HT1080 (cell line): ENCODE data around the gene DGKA. TPM values are rescaled to one million over a fixed set of nuclear protein-coding genes. Genes with fewer than 3 reads are reported as not detected.
"Not testable (repeated sequence)": the region's sequence is repeated elsewhere in the genome, so short reads cannot be mapped to it uniquely, and the experiment has no call there.

Experiments
- DNase-seq: peaks from one replicate; pipeline ENCODE4 v3.0.0-alpha.2; 2015; ENCODE audit warnings: low read depth
- total RNA-seq: library from RNA; depleted of rRNA; stranded (reverse); fragments of >200 nt; shearing (Covaris generic); gene quantifications from 2 replicates; pipeline ENCODE4 v1.2.3, GENCODE V29; 2014

Gene DGKA
- total RNA-seq, 1 experiment from 2014 or later, result 49.6 TPM

DNA sequence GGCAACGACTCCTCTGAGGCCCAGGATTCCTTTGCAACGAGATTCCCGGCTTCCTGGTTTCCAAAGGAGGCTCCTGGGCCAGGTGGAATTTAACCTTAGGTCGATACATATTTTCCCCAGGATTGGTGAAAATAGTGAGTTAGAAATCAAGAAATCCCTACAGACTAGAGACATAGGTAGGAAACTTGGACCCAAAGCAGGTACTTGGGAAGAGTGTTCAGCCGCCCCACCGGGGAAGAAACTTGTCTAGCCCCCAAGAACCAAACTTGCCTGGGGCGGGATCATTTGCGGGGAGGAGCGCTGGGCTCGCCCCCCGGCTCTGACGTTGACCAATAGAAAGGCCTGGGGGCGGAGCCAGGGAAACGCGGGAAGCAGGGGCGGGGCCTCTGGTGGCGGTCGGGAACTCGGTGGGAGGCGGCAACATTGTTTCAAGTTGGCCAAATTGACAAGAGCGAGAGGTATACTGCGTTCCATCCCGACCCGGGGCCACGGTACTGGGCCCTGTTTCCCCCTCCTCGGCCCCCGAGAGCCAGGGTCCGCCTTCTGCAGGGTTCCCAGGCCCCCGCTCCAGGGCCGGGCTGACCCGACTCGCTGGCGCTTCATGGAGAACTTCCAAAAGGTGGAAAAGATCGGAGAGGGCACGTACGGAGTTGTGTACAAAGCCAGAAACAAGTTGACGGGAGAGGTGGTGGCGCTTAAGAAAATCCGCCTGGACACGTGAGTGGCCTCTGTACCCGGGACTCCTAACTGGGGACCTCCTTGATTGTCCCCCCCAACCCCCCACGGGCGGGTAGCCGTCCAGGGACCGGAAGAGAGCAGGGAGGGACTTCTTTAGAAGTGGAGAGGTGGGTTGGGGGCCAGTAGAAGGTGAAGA, 35.7 kb downstream of the DGKA start, which contains the start of gene CDK2:
Gene CDK2, plus strand, starts transcription at position 423 of the 874 bp plus-strand sequence. Its CDS starts 179 bp downstream, at position 602.
- DNase-seq, result peak; percentile 79

DNA sequence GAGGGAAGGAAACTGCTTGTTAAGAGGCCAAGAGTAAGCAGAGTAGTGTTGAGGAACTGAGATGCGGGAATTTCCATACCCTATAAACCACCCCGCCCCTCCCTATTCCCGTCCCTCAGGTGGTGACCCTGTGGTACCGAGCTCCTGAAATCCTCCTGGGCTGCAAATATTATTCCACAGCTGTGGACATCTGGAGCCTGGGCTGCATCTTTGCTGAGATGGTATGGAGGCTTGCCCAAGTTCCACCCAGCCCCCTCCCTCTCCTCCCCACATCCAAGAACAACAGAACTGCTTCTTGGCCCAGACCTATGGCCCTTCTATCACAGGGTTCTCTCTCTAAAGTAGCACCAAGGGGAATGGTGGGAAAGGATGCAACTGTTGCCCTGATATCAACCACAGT, 38.4 kb downstream of the DGKA start:
- no peak for DNase-seq

DNA sequence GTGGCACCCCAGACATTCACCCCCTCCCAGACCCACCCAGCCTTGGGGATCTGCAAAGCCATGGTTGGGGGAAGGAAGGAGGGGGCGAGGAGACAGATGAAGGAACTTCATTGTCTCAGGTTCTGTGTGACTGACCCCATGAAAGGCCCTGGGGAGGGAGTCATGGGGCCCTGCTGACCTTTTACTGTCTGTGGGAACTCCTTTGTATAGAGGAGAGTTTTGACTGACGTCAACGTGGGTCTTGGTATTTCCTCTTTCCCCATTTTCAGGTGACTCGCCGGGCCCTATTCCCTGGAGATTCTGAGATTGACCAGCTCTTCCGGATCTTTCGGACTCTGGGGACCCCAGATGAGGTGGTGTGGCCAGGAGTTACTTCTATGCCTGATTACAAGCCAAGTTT, 39.8 kb downstream of the DGKA start:
- DNase-seq, result peak; percentile 81

DNA sequence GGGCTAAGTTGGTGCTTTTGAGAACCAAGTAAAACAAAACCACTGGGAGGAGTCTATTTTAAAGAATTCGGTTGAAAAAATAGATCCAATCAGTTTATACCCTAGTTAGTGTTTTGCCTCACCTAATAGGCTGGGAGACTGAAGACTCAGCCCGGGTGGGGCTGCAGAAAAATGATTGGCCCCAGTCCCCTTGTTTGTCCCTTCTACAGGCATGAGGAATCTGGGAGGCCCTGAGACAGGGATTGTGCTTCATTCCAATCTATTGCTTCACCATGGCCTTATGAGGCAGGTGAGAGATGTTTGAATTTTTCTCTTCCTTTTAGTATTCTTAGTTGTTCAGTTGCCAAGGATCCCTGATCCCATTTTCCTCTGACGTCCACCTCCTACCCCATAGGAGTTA, 41.1 kb downstream of the DGKA start:
- peak; percentile 83 for DNase-seq

DNA sequence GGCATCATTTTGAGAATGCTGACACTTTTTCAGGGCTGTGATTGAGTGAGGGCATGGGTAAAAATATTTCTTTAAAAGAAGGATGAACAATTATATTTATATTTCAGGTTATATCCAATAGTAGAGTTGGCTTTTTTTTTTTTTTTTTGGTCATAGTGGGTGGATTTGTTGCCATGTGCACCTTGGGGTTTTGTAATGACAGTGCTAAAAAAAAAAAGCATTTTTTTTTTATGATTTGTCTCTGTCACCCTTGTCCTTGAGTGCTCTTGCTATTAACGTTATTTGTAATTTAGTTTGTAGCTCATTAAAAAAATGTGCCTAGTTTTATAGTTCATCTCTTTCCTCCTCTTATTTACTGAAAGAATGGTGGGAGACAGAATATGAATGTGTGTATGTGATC, 41.5 kb downstream of the DGKA start:
- no peak for DNase-seq

DNA sequence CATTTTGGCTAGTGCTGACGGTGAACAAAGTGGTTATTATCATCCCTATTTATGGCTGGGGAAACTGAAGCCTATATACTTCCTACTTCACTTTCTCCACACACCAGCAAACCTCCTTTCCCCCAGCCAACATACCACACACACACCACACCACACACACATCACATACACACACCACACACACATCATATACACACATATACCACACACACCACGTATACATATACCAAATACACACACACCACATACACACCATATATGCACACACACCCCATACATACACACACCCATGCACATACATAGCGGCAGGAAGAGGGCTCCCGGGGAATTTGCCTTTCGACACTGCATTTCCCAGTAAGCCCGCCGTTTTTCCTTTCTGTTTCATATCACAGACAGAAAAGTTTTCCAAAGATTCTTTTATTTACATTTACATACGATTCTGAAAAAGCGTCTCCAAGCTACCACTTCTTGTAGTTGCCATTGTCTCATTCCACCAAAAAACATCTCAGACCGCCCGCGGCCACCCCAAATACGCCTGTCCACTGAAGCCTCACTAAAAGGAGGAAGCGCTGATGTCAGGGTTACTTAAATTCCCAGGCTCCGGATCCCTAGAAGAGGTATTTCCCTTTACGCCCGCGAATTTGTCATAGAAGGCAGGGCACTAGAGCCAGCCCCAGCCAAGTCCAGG, 42.1 kb downstream of the DGKA start:
- DNase-seq, result no peak

DNA sequence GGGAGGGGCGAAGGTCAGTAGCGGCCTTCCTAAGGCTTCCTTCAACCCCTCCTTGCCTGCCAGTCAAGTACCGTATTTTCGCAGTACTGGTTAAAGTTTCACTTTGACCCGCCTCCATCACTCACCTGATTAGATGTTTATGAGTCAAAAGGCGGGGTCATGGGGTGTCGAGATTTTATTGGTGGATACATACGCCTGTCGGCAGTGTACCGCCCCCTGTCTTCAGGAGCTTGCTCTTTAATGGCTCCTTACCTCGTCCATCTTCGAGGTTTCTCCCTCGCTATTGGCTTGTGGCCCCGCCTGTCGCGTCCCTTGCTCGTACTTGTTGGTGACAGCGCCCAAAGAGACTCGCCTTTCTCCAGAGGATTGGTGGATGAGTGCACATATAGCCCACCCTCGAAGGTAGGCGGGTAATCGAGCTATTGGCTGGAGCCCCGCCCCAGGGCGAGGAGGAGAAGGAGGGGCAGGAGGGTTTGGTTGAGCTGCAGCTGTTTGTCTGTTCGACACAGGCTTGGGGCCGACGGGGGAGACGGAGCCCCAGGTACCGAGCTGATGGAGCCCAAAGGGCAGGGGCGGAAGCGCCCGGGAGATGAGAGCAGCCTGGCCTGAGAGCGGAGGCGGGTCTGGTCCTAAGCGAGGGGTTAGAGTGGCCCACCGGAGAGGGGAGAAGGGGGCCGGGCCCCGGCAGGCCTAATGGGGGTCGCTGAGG, 42.8 kb downstream of the DGKA start, which contains the start of gene RAB5B:
Gene RAB5B, plus strand, starts transcription at position 480 of the 709 bp plus-strand sequence. CDS start 12,883 bp downstream, outside the sequence.
- DNase-seq, result peak; percentile 100

DNA sequence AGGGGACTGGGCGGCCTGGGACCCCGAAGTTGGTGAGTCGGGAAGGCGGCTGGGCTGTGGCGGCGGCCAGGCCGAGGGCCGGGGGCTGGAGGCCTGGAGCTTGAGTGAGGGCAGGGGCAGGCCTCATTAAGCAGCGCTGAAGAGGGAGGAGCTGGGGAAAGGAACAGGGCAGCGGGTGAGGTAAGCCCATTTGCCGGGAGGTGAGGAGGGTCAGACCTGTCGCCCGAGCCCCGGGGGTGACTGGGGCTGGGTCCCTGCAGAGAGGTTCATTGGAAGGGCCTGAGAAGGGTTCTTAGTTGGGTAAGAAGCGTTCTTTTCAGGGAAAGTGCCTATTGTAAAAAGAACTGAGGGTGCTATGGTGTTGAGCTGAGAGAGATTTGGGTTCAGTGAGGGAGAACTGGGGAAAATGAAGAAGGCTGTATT, 43.4 kb downstream of the DGKA start:
- no peak for DNase-seq

DNA sequence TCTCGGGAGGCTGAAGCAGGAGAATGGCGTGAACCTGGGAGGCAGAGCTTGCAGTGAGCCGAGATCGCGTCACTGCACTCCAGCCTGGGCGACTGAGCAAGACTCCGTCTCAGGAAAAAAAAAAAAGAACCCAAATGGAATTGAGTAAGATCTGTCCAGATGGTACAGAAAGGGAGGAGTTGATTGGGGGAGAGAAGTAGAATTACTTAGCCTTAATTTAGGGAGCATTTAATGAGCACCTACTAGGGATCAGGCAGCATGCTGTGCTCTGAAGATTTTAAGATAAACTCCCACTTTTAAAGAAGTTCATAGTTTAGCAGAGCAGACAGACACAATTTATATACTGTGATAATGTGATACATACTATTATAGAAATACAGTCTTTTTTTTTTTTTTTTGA, 47.4 kb downstream of the DGKA start:
- DNase-seq, result no peak

DNA sequence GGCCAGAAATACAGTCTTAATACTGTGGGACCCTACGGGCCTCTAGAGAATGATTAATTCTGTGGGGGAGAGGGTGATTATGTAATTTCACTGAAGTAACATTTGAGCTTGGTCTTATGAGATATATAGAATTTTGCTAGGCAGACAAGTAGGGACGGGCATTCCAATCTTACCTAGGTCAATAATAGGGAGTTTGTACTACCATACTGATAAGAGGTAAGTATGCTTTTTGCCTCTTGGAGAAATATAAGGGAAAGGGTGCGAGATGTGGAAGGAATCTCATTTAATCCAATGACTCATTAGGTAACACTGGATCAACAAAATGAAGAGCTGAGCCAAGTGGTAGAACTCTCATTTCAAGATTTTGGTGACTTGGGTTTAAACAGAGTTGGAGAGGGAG, 48.1 kb downstream of the DGKA start:
- no peak for DNase-seq

DNA sequence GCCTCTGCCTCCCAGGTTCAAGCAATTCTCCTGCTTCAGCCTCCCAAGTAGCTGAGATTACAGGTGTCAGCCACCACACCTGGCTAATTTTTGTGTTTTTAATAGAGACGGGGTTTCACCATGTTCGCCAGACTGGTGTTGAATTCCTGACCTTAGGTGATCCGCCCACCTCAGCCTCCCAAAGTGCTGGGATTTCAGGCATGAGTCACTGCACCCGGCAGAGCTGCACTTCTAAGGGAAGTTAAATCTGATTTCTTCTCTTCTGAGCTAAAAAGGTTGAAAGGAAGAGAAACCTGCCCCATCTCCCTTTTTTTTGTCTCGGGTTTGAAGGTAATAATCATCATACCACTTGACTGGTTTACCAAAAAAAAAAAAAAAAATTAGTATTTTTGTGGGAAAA, 50.9 kb downstream of the DGKA start:
- not testable (repeated sequence) for DNase-seq

DNA sequence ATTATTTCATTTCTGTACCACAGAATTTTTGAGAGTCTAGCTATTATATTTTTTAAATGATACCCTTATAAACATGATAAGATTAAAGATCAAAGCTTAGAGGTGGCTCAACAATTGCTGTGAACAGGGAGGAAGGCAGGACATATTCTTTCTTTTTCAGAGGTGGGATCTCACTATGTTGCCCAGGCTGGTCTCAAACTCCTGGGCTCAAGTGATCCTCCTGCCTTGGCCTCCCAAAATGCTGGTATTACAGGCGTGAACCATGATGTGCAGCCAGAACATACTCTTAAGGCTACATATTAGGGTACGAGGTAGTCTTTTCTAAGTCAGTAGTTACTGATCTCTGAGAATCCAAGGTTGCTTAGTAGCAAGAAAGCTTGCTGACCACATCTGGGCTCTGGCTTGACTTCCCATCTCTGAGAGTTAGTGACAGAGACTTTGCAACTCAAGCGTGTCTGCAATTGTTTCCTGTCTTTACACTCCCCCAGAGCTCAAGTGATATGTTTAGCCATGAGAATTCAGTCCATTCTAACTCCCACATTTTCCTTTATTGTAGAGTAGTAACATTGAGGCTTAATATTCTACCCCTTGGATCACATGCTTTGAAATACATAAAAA, 51.5 kb downstream of the DGKA start:
- no peak for DNase-seq

DNA sequence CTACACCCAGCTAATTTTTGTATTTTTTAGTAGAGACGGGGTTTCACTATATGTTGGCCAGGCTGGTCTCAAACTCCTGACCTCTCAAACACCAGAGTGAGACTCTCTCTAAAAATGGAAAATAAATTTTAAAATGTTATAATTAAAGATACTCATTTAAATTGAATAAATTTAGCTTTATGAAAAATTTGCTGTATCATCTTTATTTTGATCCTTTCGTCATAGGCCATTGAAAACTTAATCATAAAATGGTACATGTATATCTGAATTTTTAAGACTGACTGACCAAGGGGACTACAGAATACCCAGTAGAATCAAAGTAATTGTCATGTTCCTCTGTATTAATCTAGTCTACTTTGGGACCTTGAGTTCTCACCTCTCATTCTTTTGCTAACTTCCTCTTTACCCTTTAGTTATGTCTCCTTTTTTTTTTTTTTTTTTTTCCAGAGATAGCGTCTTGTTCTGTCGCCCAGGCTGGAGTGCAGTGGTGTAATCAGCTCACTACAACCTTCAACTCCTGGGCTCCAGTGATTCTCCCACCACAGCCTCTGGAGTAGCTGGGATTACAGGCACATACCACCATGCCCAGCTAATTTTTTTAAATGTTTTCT, 52.4 kb downstream of the DGKA start:
- no peak for DNase-seq

DNA sequence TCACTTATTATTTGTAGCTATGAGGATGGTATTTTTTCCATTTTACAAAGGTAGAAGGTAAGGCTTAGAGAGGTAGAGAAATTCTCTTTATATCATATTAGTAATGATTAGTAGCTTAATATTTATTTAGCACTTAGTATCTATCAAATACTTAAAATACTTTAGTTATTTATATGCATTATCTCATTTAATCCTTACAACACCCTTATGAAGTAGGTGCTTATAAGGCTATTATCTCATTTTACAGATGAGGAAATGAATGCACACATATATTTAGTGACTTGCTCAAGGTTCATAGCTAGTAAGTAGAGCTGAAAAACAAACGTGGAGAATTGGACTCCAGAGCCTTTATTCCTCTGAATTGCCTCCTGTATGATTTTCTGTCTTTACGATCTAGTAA, 53.9 kb downstream of the DGKA start:
- no peak for DNase-seq

DNA sequence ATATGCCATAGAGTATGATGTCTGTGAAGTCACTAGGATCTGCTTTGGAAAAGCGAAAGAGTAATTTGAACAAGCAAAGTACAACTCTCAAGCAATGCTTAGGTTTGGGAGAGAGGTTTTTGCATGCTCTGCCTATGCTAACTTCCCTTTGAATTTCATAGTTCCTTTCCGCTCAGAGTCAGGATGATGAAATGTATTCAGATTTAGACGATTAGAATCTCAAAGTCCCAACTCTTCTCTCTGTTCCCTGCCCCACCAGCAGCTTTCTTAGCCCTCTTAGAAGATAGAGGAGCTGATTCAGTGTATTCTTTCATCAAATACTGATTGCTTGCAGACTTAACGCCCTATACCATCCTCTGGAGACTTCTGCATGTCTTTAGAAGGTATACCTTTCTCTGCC, 54.4 kb downstream of the DGKA start:
- no peak for DNase-seq

DNA sequence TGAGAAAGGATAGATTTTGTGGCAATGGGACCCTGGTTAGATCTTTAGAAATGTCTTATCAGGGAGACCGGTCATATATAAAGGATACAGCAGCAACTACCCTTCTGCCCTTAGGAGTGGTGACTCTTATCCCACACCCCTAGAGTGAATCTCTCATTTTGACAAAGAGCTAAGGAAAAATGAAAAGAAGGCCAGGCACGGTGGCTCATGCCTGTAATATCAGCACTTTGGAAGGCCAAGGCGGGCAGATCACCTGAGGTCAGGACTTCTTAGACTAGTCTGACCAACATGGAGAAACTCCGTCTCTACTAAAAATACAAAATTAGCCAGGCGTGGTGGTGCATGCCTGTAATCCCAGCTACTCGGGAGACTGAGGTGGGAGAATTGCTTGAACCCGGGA, 55.0 kb downstream of the DGKA start:
- DNase-seq, result not testable (repeated sequence)

DNA sequence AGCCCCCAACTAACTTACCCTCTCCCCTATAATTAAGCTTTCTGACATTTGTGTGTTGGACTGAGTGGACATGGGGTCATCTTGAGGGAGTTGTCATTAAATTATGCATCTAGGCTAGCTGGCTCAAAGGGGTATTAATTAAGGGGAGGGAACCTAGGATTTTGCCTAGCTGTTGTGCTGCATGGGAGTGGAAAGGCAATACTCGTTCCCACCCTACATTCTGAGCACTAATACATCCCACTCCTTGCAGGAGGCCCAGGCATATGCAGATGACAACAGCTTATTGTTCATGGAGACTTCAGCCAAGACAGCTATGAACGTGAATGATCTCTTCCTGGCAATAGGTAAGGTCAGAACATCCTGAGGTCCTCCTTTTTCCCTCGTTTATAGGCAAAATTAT, 60.1 kb downstream of the DGKA start:
- DNase-seq, result no peak

DNA sequence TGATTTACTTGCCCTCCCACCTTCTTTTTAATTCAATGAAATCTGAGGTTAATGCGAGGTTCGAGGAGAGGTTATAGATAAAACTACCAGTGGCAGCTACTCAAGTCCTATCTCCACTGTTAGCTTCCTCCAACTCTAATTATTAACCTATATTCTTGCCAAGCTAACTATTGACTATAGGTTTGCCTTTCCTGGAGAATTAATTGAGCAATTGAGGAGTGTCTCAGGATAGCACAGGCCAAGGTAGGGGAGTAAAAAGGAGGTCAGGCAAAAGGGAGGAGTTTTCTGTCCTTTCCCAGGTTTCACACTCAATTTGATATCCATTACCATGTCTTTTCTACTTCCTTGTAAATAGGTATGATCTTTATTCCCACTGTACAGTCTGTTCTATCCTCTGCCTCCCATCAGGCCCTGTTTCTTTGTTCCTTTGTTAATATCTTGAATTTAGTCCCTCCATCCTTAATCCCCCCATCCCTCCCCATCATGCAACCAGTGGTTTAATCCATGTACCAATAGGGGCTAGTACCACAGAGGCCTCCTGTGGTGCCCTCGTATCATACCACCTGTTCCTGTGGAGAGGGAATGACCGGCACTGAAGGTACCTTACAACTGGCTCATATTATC, 62.4 kb downstream of the DGKA start:
- no peak for DNase-seq

DNA sequence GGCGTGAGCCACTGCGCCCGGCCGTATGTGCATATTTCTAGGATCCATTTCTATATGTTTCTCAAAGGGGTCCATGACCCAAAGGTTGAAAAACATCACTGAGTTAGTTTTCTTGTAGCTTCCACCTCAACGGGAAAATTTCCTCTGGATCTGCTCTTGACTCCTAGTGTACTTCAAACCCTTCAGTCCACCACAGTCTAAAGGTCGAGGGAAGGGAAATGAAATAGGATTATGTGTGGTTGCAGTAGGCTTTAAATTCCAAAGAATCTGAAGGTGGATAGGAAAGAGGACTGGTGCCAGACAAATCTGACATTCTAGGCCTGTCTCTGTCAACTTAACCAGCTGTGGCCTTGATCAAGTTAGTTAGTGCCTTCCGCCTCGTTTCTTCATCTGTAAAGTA, 64.4 kb downstream of the DGKA start:
- no peak for DNase-seq

DNA sequence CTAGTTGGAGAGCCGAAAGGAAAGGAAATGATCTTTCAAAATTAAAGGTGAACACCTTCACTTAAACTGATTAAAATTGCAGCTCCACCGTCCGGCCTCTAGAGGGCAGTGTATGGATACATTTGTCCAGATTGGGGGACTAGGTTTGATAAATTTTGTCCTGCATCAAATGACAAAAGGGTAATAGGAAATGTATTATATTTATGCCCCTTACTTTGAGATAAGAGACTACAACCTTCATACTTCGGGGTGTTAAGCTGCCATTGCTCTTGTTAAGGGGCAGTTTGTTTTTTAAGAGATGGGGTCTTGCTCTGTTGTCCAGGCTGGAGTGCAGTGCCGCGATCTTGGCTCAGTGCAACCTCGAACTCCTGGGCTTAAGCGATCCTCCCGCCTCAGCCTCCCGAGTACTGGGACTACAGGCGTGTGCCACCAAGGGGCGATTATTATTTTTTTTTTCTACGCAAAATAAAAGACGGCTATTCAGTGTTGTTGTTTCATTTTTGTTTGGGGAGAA, 65.3 kb downstream of the DGKA start:
- DNase-seq, result peak; percentile 52
